Neutrophil (primary cell): ENCODE measurements around the gene YPEL4.

ENCODE experiments used
- H3K27ac ChIP-seq: fragments of 200-600 bp; sonication (generic); 2 replicates; pipeline ENCODE4 v1.5.1; 2016; ENCODE audit warnings: mild to moderate bottlenecking, moderate library complexity
- H3K27me3 ChIP-seq: fragments of 200-600 bp; sonication (generic); 2 replicates; pipeline ENCODE4 v1.6.0; 2016; ENCODE audit warnings: mild to moderate bottlenecking
- H3K36me3 ChIP-seq: fragments of 200-600 bp; sonication (generic); 2 replicates; pipeline ENCODE4 v1.5.1; 2017
- H3K4me1 ChIP-seq, 2 experiments: fragments of 200-600 bp in 1 of 2; sonication (generic) in 1 of 2; 1 replicate in 1 of 2; 2 replicates in 1 of 2; pipeline versions ENCODE4 v1.5.1 to v1.6.1; 2013 to 2016; ENCODE audit warnings: low read depth in 1 of 2, low read length in 1 of 2, mild to moderate bottlenecking in 1 of 2, moderate library complexity in 1 of 2; ENCODE audit not compliant: control insufficient read depth in 1 of 2, insufficient read depth in 1 of 2
- H3K4me3 ChIP-seq, 2 experiments: fragments of 200-600 bp in 1 of 2; sonication (generic) in 1 of 2; 1 replicate in 1 of 2; 2 replicates in 1 of 2; pipeline ENCODE4 v1.5.1; 2013 to 2016; ENCODE audit warnings: low read depth in 1 of 2, low read length in 1 of 2, mild to moderate bottlenecking in 1 of 2, moderate library complexity in 1 of 2
- H3K9me3 ChIP-seq: fragments of 200-600 bp; sonication (generic); 2 replicates; pipeline ENCODE4 v1.5.1; 2016
- CTCF ChIP-seq: fragments of 200-600 bp; sonication (generic); IDR thresholded peaks from 2 replicates; pipeline ENCODE4 v1.5.1; 2016; ENCODE audit warnings: antibody characterized with exemption

The YPEL4 gene

GRCh38 chr11:57648801-57649735 is 644 bp downstream of the YPEL4 start:
- Histone ChIP-seq H3K27me3 (peaks cover 83% of the 10 kb centered on the region), H3K9me3 (no peaks in the 10 kb centered on the region), H3K36me3 (no peaks in the 10 kb centered on the region), H3K4me3 (no peak overlapping the region), H3K27ac (no peak overlapping the region), H3K4me1 (peaks cover 15 to 19% of the 10 kb centered on the region in 2 experiments)
- no peak for TF ChIP-seq CTCF

- Histone ChIP-seq H3K4me3 (no peak overlapping the region), H3K9me3 (no peaks in the 10 kb centered on the region), H3K27me3 (peaks cover 92% of the 10 kb centered on the region), H3K4me1 (peaks cover 11 to 13% of the 10 kb centered on the region in 2 experiments), H3K36me3 (no peaks in the 10 kb centered on the region), H3K27ac (no peak overlapping the region)
- no peak for TF ChIP-seq CTCF
Measured at GRCh38 chr11:57647960-57648800, 1.5 kb downstream of the YPEL4 start.

- no peak for TF ChIP-seq CTCF
- Histone ChIP-seq H3K9me3 (no peaks in the 10 kb centered on the region), H3K4me3 (no peak overlapping the region), H3K27me3 (peaks cover 95% of the 10 kb centered on the region), H3K4me1 (peaks cover 3 to 5% of the 10 kb centered on the region in 2 experiments), H3K27ac (no peak overlapping the region), H3K36me3 (no peaks in the 10 kb centered on the region)
Measured at GRCh38 chr11:57647372-57647771, 2.3 kb downstream of the YPEL4 start.

GRCh38 chr11:57646799-57647303 is 2.9 kb downstream of the YPEL4 start:
- H3K4me1 ChIP-seq: no peaks in the 10 kb centered on the region
- H3K27me3 ChIP-seq: peaks cover 91% of the 10 kb centered on the region
- no peak overlapping the region for H3K4me3 ChIP-seq
- no peak for TF ChIP-seq CTCF
- H3K36me3 ChIP-seq: no peaks in the 10 kb centered on the region
- H3K27ac ChIP-seq: no peak overlapping the region
- H3K9me3 ChIP-seq: no peaks in the 10 kb centered on the region

GRCh38 chr11:57646194-57646798 is 3.4 kb downstream of the YPEL4 start:
- peaks cover 91% of the 10 kb centered on the region for H3K27me3 ChIP-seq
- no peak overlapping the region for H3K4me3 ChIP-seq
- no peak for TF ChIP-seq CTCF
- H3K27ac ChIP-seq: no peak overlapping the region
- H3K4me1 ChIP-seq: no peaks in the 10 kb centered on the region
- H3K36me3 ChIP-seq: no peaks in the 10 kb centered on the region
- no peaks in the 10 kb centered on the region for H3K9me3 ChIP-seq
